H1 (cell line): ENCODE measurements around the gene ARF3. TPM values are rescaled to one million over a fixed set of nuclear protein-coding genes. Genes with fewer than 3 reads are reported as not detected.

Experiments used
- GTF2F1 ChIP-seq: IDR thresholded peaks from 2 replicates; pipeline ENCODE4 v1.6.1; 2012; ENCODE audit warnings: low read depth, low read length, improper control_type of control experiment, borderline replicate concordance
- JUND ChIP-seq: IDR thresholded peaks from 2 replicates; pipeline ENCODE4 v1.6.1; 2011; ENCODE audit warnings: mild to moderate bottlenecking, improper control_type of control experiment, low read length
- KDM5A ChIP-seq: fragments of 200-600 bp; IDR thresholded peaks from 2 replicates; pipeline ENCODE4 v1.7.1; 2012; ENCODE audit warnings: mild to moderate bottlenecking, low read length, inconsistent platforms, mixed read lengths
- POLR2A ChIP-seq, 2 experiments: IDR thresholded peaks; 1 replicate in 1 of 2; 2 replicates in 1 of 2; pipeline ENCODE4 v1.6.1; 2011; ENCODE audit warnings: low read depth in 2 of 2, low read length in 2 of 2, mild to moderate bottlenecking in 2 of 2; ENCODE audit errors: control extremely low read depth in 1 of 2
- SP1 ChIP-seq: IDR thresholded peaks from 2 replicates; pipeline ENCODE4 v1.6.1; 2011; ENCODE audit warnings: low read depth, low read length
- YY1 ChIP-seq: IDR thresholded peaks from 2 replicates; pipeline ENCODE4 v1.6.1; 2011; ENCODE audit warnings: low read depth, mild to moderate bottlenecking, low read length
- polyA plus RNA-seq, 7 experiments: library from polyadenylated mRNA; depleted of rRNA in 3 of 7; stranded (reverse) in 5 of 7; unstranded in 2 of 7; fragments of >200 nt in 5 of 7; fragments of 200-250 nt in 2 of 7; gene quantifications; 1 replicate in 5 of 7; 2 replicates in 1 of 7; 4 replicates in 1 of 7; pipeline versions ENCODE4 v1.2.1 to v1.2.3, GENCODE V29; 2011 to 2013; ENCODE audit warnings: missing spikeins in 2 of 7, mixed read lengths in 2 of 7
- total RNA-seq: library from RNA; stranded (reverse); fragmentation: NEBNext Ultra II Directional; extraction: Animal tissue kit (Norgen Biotek cat#: 25700); gene quantifications from 2 replicates; pipeline ENCODE4 v1.2.1, GENCODE V29; 2021
- TF ChIP-seq, protein P1 (sequence below): IDR thresholded peaks from 2 replicates; pipeline ENCODE4 v1.6.1; 2011; ENCODE audit warnings: low read length, improper control_type of control experiment
- TF ChIP-seq, protein P2 (sequence below), 3 experiments: IDR thresholded peaks; 1 replicate in 2 of 3; 2 replicates in 1 of 3; pipeline versions ENCODE4 v1.5.1 to v1.6.1; 2011; ENCODE audit warnings: low read length in 3 of 3, mild to moderate bottlenecking in 3 of 3, inconsistent platforms in 2 of 3, low read depth in 1 of 3, moderate library complexity in 1 of 3; ENCODE audit not compliant: insufficient read depth in 1 of 3; ENCODE audit errors: control extremely low read depth in 1 of 3

ARF3 gene
- total and polyA plus RNA-seq, 2 of the 8 experiments (the other 6 are each of a cell fraction or from before 2014, with no cell fraction given), result 231 to 250 TPM

DNA sequence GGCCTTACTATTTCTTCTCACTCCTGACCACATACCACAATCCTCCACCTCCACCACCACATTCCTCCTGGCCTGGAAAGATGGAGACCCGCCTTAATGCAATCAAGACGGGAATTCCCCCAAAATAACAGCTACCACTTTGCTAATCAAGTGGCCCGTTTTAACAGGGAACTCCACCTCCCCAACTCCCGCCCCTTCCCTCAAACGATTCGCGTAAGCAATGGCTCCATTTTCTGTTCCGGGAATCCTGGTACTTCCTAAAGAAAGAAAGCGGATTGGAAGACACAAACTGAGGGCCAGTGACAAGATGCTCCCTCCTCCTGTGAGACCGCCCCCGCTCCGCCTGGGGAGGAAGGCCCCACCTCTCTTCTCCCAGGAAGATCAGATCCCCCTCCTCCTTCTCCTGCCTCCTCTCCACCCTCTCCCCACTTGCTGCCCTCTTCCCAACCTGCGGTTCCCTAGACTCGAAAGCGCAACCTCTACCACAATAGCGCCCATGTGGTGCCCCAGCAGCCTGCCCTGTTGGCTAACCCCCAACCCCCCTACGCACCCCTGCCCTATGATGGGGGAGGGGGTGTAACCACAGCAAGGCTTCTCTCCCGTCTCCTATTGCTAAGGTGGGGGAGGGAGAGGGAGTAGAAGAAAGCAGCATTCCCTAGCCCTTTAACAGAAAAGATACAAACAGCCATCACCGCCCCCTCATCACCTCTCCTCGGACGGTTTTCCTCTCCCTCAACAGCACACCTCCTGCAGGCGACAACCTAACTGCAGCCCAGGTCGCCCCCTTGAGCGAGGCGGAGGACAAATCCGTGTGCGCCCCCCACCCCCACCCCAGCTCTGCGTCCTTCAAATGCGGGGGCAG lies 777 bp downstream of the ARF3 start (continued):
- TF ChIP-seq, protein P1, sequence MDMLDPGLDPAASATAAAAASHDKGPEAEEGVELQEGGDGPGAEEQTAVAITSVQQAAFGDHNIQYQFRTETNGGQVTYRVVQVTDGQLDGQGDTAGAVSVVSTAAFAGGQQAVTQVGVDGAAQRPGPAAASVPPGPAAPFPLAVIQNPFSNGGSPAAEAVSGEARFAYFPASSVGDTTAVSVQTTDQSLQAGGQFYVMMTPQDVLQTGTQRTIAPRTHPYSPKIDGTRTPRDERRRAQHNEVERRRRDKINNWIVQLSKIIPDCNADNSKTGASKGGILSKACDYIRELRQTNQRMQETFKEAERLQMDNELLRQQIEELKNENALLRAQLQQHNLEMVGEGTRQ, result no peak
- no peak for TF ChIP-seq GTF2F1
- TF ChIP-seq POLR2A (IDR thresholded peaks at IDR 0.05; ENCODE audit: control extremely low read depth in 1 of 2, low read depth in 2 of 2, low read length in 2 of 2), result peak in 1 of 2 experiments; percentile 61; a peak in 2 of 3 replicates
- no peak for TF ChIP-seq JUND
- no peak; the same call in 1 of the 2 replicates for TF ChIP-seq SP1
- TF ChIP-seq YY1, result peak; percentile 54
- TF ChIP-seq, protein P2, sequence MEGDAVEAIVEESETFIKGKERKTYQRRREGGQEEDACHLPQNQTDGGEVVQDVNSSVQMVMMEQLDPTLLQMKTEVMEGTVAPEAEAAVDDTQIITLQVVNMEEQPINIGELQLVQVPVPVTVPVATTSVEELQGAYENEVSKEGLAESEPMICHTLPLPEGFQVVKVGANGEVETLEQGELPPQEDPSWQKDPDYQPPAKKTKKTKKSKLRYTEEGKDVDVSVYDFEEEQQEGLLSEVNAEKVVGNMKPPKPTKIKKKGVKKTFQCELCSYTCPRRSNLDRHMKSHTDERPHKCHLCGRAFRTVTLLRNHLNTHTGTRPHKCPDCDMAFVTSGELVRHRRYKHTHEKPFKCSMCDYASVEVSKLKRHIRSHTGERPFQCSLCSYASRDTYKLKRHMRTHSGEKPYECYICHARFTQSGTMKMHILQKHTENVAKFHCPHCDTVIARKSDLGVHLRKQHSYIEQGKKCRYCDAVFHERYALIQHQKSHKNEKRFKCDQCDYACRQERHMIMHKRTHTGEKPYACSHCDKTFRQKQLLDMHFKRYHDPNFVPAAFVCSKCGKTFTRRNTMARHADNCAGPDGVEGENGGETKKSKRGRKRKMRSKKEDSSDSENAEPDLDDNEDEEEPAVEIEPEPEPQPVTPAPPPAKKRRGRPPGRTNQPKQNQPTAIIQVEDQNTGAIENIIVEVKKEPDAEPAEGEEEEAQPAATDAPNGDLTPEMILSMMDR (IDR thresholded peaks at IDR 0.05; ENCODE audit: control extremely low read depth in 1 of 3, insufficient read depth in 1 of 3, low read depth in 1 of 3, low read length in 3 of 3), result peak in 1 of 3 experiments; percentile 36; a peak in 1 of 4 replicates
- no peak for TF ChIP-seq KDM5A
